ENCODE data around the gene PLIN1. TPM values are rescaled to one million over a fixed set of nuclear protein-coding genes. Genes with fewer than 3 reads are reported as not detected.

Gene PLIN1
- total and polyA plus RNA-seq, 2 of the 4 experiments (the other 2 are of a cell fraction) = under 0.01 to 0.07 TPM

DNA sequence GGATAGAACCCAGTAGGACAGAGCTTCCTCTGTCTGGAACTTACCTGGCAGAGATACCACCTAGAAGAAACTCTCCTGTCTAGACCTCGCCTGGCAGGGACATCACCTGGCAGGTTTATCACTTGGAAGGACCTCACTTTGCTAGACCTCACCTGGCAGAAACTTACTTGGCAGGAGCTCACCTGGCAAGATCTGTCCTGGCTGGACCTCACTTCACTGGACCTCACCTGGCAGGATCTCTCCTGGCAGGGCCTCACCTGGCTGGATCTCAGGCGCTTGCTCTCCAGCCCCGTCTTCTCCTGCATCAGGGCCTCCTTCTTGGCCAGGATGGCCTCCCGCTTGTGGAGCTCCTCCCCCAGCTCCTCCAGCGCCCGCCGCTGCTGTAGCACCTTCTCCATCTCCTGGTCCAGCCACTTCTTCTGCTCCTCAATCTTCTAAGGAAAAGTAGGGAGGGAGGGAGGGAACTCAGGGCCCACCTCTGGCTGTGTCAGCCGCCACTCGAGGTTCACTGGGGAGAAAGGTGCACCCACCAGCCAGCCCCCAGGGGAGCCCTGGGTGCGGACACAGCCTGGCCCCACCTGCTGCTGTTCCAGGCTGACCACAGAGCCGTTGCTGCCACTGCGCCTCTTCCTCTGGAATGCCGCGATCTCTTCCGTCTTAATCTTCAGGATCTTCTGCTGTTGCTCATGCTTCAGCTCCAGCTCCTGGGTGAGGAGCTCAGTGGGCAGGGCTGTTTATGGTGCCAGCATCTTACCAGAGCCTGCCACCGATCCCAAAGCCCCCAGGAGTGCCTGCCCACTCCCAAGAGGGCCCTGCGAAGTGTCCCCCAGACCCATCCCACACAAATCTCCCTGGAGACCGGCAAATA, 46.4 kb downstream of the PLIN1 start:
- CTCF ChIA-PET = no interaction called here

More for the DNA sequence above, 46.4 kb downstream of the PLIN1 start:
- in situ Hi-C loops (cut with MboI; ENCODE audit: low sequenced_read_pairs) (no loop called here), intact Hi-C loops (cut with micrococcal nuclease) (no loop called here), dilution Hi-C loops (cut with HindIII; ENCODE audit: low sequenced_read_pairs, unreplicated experiment) (no loop called here)
- no peak overlapping the region for H2BK15ac ChIP-seq (ENCODE audit: low read depth, low read length)
- peaks cover 0 to 3% of the 10 kb centered on the region in 2 experiments; a peak in 1 of 4 replicates for H3K79me1 ChIP-seq (ENCODE audit: low read depth in 1 of 2, low read length in 2 of 2)
- H2BK5ac ChIP-seq (ENCODE audit: low read depth, low read length, poor library complexity, severe bottlenecking) = no peak overlapping the region
- H3K4me3 ChIP-seq (ENCODE audit: insufficient read depth, low read depth, low read length) = no peak overlapping the region
- H3K18ac ChIP-seq (ENCODE audit: low read depth, low read length) = no peak overlapping the region
- peaks cover 56% of the 10 kb centered on the region for H3K36me3 ChIP-seq (ENCODE audit: control insufficient read depth, insufficient read depth, low read length)
- no peak overlapping the region for H3K9ac ChIP-seq (ENCODE audit: low read depth, low read length)
- POLR2A ChIA-PET (ENCODE audit: unreplicated experiment) = no interaction called here
- no peak overlapping the region for H4K91ac ChIP-seq (ENCODE audit: insufficient read depth, low read depth, low read length)
- TF ChIP-seq, protein P1, sequence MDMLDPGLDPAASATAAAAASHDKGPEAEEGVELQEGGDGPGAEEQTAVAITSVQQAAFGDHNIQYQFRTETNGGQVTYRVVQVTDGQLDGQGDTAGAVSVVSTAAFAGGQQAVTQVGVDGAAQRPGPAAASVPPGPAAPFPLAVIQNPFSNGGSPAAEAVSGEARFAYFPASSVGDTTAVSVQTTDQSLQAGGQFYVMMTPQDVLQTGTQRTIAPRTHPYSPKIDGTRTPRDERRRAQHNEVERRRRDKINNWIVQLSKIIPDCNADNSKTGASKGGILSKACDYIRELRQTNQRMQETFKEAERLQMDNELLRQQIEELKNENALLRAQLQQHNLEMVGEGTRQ (IDR thresholded peaks at IDR 0.05; ENCODE audit: low read depth, low read length) = no peak
- TF ChIP-seq RAD21 (IDR thresholded peaks at IDR 0.05; ENCODE audit: low read length) (no peak), CEBPB (IDR thresholded peaks at IDR 0.05; ENCODE audit: low read depth, low read length) (no peak), SMC3 (IDR thresholded peaks at IDR 0.05; ENCODE audit: low read depth, low read length) (no peak), BHLHE40 (IDR thresholded peaks at IDR 0.05; ENCODE audit: low read depth, low read length) (no peak), CHD1 (IDR thresholded peaks at IDR 0.05; ENCODE audit: low read depth, low read length) (no peak)
- H3K9me1 ChIP-seq (ENCODE audit: insufficient read depth, low read length) = no peaks in the 10 kb centered on the region
- H3K14ac ChIP-seq (replicated peaks; ENCODE audit: low read depth, low read length) = no peak overlapping the region
- H2AK9ac ChIP-seq (replicated peaks; ENCODE audit: low read depth, low read length, poor library complexity) = no peak overlapping the region
- no peak overlapping the region for H2AK5ac ChIP-seq (ENCODE audit: low read depth, low read length)
- no peak overlapping the region for H4K8ac ChIP-seq (ENCODE audit: low read depth in 2 of 2, low read length in 2 of 2)
- H3K4me2 ChIP-seq (ENCODE audit: low read depth, low read length) = no peak overlapping the region
- H2BK20ac ChIP-seq (ENCODE audit: low read depth, low read length) = no peak overlapping the region
- no peaks in the 10 kb centered on the region; the same call in 1 of the 2 replicates for H4K20me1 ChIP-seq (ENCODE audit: insufficient read depth, low read length)
- no peak overlapping the region for H3K23ac ChIP-seq (ENCODE audit: low read depth, low read length)
- H3K56ac ChIP-seq (ENCODE audit: extremely low read depth, insufficient read depth, low read length) = no peak overlapping the region
- no peaks in the 10 kb centered on the region for H3K4me1 ChIP-seq (ENCODE audit: control insufficient read depth, insufficient read depth, low read length)
- DNase-seq (no peak), ATAC-seq (ENCODE audit: low read depth) (no peak)
- no peaks in the 10 kb centered on the region for H3K27me3 ChIP-seq (ENCODE audit: control insufficient read depth, insufficient read depth, low read length)
- WGBS, 2 experiments (ENCODE audit: extremely low coverage in 2 of 2, insufficient read length in 1 of 2) = 100% methylated on average over 7 of the region's 18 CpGs; no CpG with 5 or more reads in 1 of the 2 experiments
- no peak overlapping the region for H4K5ac ChIP-seq (ENCODE audit: low read depth, low read length)
- H2AFZ ChIP-seq (replicated peaks; ENCODE audit: low read length, poor library complexity) = no peak overlapping the region
- H2BK120ac ChIP-seq (ENCODE audit: low read depth, low read length) = no peak overlapping the region
- H3K9me3 ChIP-seq (ENCODE audit: control insufficient read depth, insufficient read depth, low read length) = no peaks in the 10 kb centered on the region
- H3K27ac ChIP-seq (ENCODE audit: insufficient read depth, low read length) = no peak overlapping the region
- BruUV-seq (replicated peaks) = no TSS peak
- H3K4ac ChIP-seq (ENCODE audit: low read depth, low read length) = no peak overlapping the region

Data from IMR-90 (cell line).